IPS-18a (cell line): Measurements from ENCODE around the gene ADGRG1.
"Not testable (repeated sequence)": the region's sequence is repeated elsewhere in the genome, so short reads cannot be mapped to it uniquely, and the experiment has no call there.

Experiments
- H3K27ac ChIP-seq: one replicate; pipeline ENCODE4 v1.5.1; 2013; ENCODE audit warnings: low read length
- H3K27me3 ChIP-seq: one replicate; pipeline ENCODE4 v1.6.1; 2013; ENCODE audit warnings: mild to moderate bottlenecking, low read length; ENCODE audit not compliant: control insufficient read depth, insufficient read depth
- H3K36me3 ChIP-seq: one replicate; pipeline ENCODE4 v1.6.1; 2013; ENCODE audit warnings: low read depth, low read length; ENCODE audit not compliant: control insufficient read depth
- H3K4me1 ChIP-seq: one replicate; pipeline ENCODE4 v1.6.1; 2013; ENCODE audit warnings: low read depth, low read length; ENCODE audit not compliant: control insufficient read depth
- H3K4me3 ChIP-seq: one replicate; pipeline ENCODE4 v1.5.1; 2013; ENCODE audit warnings: low read length
- H3K9ac ChIP-seq: one replicate; pipeline ENCODE4 v1.6.1; 2013; ENCODE audit warnings: mild to moderate bottlenecking, low read length, moderate library complexity
- H3K9me3 ChIP-seq: one replicate; pipeline ENCODE4 v1.6.1; 2013; ENCODE audit warnings: low read depth, low read length; ENCODE audit not compliant: control insufficient read depth

The ADGRG1 gene

DNA sequence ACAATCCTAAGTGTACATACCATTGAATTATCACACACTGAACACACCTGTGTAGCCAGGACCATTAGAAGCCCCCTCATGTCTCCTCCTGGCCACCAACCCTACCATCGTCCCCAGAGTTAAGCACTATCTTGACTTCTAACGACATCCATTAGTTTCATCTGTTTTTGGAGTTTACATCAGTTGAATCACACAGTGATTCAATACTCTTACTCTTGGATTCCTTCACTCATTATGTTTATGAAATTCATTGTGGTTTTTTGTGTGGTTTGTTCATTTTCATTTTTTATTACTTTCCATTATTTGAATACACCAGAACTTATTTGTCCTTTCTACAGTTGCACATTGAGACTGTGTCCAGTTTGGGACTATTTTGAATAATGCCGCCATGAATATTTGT is 79.7 kb downstream of the ADGRG1 start:
- Histone ChIP-seq H3K9me3 (no peaks in the 10 kb centered on the region), H3K4me1 (peaks cover 4% of the 10 kb centered on the region)

DNA sequence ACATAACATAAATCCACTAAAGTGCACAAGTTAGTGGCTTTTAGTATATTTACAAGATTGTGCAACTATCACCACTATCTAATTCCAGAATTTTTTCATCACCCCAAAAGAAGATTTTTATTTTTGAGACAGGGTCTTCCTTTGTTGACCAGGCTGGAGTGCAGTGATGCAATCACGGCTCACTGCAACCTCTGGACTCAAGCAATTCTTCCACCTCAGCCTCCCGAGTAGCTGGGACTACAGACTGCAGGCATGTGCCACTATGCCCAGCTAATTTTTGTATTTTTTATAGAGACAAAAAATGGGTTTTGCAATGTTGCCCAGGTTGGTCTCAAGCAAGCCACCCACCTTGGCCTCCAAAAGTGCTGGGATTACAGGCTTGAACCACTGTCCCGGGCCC is 81.2 kb downstream of the ADGRG1 start:
- Histone ChIP-seq H3K4me1 (no peaks in the 10 kb centered on the region), H3K36me3 (no peaks in the 10 kb centered on the region), H3K27me3 (no peaks in the 10 kb centered on the region), H3K4me3 (no peak overlapping the region), H3K9me3 (no peaks in the 10 kb centered on the region), H3K9ac (no peak overlapping the region), H3K27ac (no peak overlapping the region)

More for the DNA sequence above, 79.7 kb downstream of the ADGRG1 start:
- Histone ChIP-seq H3K27ac (no peak overlapping the region), H3K4me3 (no peak overlapping the region), H3K9ac (no peak overlapping the region), H3K36me3 (no peaks in the 10 kb centered on the region), H3K27me3 (no peaks in the 10 kb centered on the region)

DNA sequence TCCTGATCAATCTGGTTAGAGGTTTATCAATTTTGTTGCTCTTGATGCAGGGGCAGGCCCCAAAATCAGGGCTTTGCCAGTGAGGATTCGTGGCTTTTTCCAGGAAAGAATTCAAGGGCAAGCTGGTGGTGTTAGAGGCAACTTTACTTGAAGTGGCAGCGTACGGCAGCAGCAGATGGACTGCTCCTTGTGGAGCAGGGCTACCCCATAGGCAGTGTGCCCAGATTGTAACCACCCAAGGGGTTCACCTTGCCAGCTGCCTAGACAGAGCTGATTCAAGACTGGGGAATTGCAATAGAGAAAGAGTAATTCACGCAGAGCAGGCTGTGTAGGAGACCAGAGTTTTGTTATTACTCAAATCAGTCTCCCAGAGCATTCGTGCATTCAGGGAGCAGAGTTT is 82.9 kb downstream of the ADGRG1 start:
- H3K27ac ChIP-seq = no peak overlapping the region
- H3K9ac ChIP-seq = no peak overlapping the region
- H3K36me3 ChIP-seq = no peaks in the 10 kb centered on the region
- H3K27me3 ChIP-seq = no peaks in the 10 kb centered on the region
- H3K9me3 ChIP-seq = no peaks in the 10 kb centered on the region
- H3K4me3 ChIP-seq = no peak overlapping the region
- no peaks in the 10 kb centered on the region for H3K4me1 ChIP-seq

DNA sequence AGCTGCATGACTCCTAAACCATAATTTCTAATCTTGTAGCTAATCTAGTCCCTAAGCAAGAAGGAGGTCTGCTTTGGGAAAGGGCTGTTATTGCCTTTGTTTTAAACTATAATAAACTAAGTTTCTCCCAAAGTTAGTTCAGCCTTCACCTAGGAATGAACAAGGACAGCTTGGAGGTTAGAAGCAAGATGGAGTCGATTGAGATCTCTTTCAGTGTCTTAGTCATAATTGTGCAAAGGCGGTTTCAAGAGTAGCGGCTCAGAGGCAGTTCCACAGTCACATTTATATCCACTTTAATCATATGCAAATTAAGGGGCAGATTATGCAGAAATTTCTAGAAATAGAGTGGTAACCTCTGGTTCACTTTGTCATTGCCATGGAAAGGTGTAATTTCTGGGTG is 83.6 kb downstream of the ADGRG1 start:
- H3K4me3 ChIP-seq = no peak overlapping the region
- H3K9ac ChIP-seq = no peak overlapping the region
- H3K27ac ChIP-seq = no peak overlapping the region
- no peaks in the 10 kb centered on the region for H3K4me1 ChIP-seq
- H3K36me3 ChIP-seq = no peaks in the 10 kb centered on the region
- no peaks in the 10 kb centered on the region for H3K9me3 ChIP-seq
- no peaks in the 10 kb centered on the region for H3K27me3 ChIP-seq

DNA sequence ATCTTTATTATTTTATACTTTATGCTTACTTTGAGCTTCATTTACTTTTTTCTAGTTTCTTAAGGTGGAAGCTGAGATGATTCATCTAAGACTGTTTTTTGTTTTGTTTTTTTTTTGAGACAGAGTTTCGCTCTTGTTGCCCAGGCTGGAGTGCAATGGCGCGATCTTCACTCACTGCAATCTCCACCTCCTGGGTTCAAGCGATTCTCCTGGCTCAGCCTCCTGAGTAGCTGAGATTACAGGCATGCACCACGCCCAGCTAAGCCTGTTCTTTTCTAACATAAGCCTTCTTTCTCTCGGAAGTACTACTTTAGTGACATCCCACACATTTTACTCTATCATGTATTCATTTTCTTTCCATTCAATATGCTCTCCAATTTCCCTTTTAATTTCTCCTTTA is 84.1 kb downstream of the ADGRG1 start:
- not testable (repeated sequence) for H3K27ac ChIP-seq, H3K9me3 ChIP-seq, H3K9ac ChIP-seq, H3K4me3 ChIP-seq, H3K4me1 ChIP-seq, H3K27me3 ChIP-seq, H3K36me3 ChIP-seq

DNA sequence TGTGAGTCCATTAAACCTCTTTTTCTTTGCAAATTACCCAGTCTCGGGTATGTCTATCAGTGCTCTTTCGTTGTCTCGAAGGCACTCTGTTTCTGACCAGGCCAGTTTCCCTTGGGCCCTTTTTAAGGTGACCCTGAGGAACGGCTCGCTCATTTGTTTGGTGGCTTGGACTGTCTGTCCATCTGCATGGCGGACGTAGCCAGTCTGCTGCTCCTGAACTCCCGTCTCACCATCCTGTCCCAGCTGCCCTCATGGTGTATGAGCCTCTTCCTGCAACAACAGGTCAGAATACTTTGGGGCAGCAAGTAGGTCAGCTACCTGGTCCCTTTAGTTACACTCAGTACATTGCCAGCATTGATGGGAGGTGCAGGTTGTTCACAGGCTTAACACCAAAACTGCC is 85.2 kb downstream of the ADGRG1 start:
- Histone ChIP-seq H3K9ac (no peak overlapping the region), H3K4me3 (no peak overlapping the region), H3K36me3 (no peaks in the 10 kb centered on the region), H3K9me3 (no peaks in the 10 kb centered on the region), H3K4me1 (no peaks in the 10 kb centered on the region), H3K27me3 (no peaks in the 10 kb centered on the region), H3K27ac (no peak overlapping the region)

DNA sequence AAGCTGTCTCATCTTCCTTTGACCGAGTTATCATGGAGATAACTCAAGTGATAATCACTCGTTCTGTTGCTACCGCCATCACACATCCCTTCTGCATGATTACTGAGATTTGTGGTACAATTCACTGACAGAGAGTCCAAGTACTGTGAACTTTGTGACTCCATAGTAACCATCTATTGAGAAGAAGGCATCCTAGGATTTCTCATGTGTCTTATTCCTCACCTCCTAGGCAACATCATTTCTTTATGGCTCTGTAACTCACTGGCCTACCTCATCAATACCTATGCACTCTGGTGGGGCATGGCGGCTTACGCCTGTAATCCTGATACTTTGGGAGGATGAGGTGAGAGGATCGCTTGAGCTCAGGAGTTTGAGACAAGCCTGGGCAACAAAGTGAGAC is 85.6 kb downstream of the ADGRG1 start:
- H3K27me3 ChIP-seq = no peaks in the 10 kb centered on the region
- H3K36me3 ChIP-seq = no peaks in the 10 kb centered on the region
- H3K4me3 ChIP-seq = no peak overlapping the region
- H3K27ac ChIP-seq = no peak overlapping the region
- no peaks in the 10 kb centered on the region for H3K4me1 ChIP-seq
- H3K9me3 ChIP-seq = no peaks in the 10 kb centered on the region
- no peak overlapping the region for H3K9ac ChIP-seq
